GM23338 (cell line): ENCODE results near the gene TNFRSF4. TPM values are rescaled to one million over a fixed set of nuclear protein-coding genes. Genes with fewer than 3 reads are reported as not detected.

ENCODE experiments used
- ATAC-seq: fragments of 200-7000 bp; cut with Tn5 transposase; 3 replicates; pipeline ENCODE4 v1.9.1; 2020
- DNase-seq: peaks from one replicate; pipeline ENCODE4 v3.0.0-alpha.2; 2015; ENCODE audit warnings: low spot score
- H2AFZ ChIP-seq: fragments of 200-600 bp; sonication (generic); 2 replicates; pipeline ENCODE4 v1.8.0; 2016; ENCODE audit warnings: antibody characterized with exemption, mild to moderate bottlenecking, moderate library complexity
- H3F3A ChIP-seq: fragments of 200-600 bp; sonication (generic); replicated peaks from 2 replicates; pipeline ENCODE4 v1.8.0; 2017; ENCODE audit warnings: antibody characterized with exemption, mixed run types, low read depth
- H3K27ac ChIP-seq: fragments of 200-600 bp; sonication (generic); 2 replicates; pipeline ENCODE4 v1.6.1; 2016; ENCODE audit warnings: low read depth
- H3K27me3 ChIP-seq: fragments of 200-600 bp; sonication (generic); 2 replicates; pipeline ENCODE4 v1.8.0; 2016; ENCODE audit warnings: mild to moderate bottlenecking, mixed run types, moderate library complexity; ENCODE audit not compliant: insufficient read depth
- H3K36me3 ChIP-seq: fragments of 200-600 bp; sonication (generic); 2 replicates; pipeline ENCODE4 v1.8.0; 2016; ENCODE audit warnings: mild to moderate bottlenecking; ENCODE audit not compliant: insufficient read depth
- H3K4me1 ChIP-seq: fragments of 200-600 bp; sonication (generic); 2 replicates; pipeline ENCODE4 v1.8.0; 2016; ENCODE audit warnings: mild to moderate bottlenecking, moderate library complexity; ENCODE audit not compliant: insufficient read depth
- H3K4me2 ChIP-seq: fragments of 200-600 bp; sonication (generic); 2 replicates; pipeline ENCODE4 v1.7.1; 2017; ENCODE audit warnings: mixed run types
- H3K4me3 ChIP-seq: fragments of 200-600 bp; sonication (generic); 2 replicates; pipeline ENCODE4 v1.6.1; 2016; ENCODE audit warnings: mixed run types
- H3K79me2 ChIP-seq: fragments of 200-600 bp; sonication (generic); replicated peaks from 2 replicates; pipeline ENCODE4 v1.8.0; 2017; ENCODE audit warnings: mild to moderate bottlenecking; ENCODE audit not compliant: insufficient read depth
- H3K9me2 ChIP-seq: fragments of 200-600 bp; sonication (generic); 2 replicates; pipeline ENCODE4 v1.8.0; 2017; ENCODE audit not compliant: insufficient read depth
- H4K20me1 ChIP-seq: fragments of 200-600 bp; sonication (generic); replicated peaks from 2 replicates; pipeline ENCODE4 v1.8.0; 2017; ENCODE audit warnings: mild to moderate bottlenecking; ENCODE audit not compliant: insufficient read depth
- H3K27ac Mint-ChIP-seq: 2 replicates; pipeline ENCODE4 v1.8.0; 2020; ENCODE audit warnings: inconsistent platforms, mild to moderate bottlenecking, moderate library complexity, mixed read lengths
- H3K27me3 Mint-ChIP-seq: 3 replicates; pipeline ENCODE4 v1.8.0; 2022; ENCODE audit warnings: low read depth, mild to moderate bottlenecking, moderate library complexity, mixed read lengths, inconsistent platforms; ENCODE audit not compliant: insufficient read depth, poor library complexity
- H3K36me3 Mint-ChIP-seq: 3 replicates; pipeline ENCODE4 v1.8.0; 2021; ENCODE audit warnings: low read depth, mild to moderate bottlenecking, inconsistent platforms, moderate library complexity, mixed read lengths
- H3K4me1 Mint-ChIP-seq: 3 replicates; pipeline ENCODE4 v1.8.0; 2020; ENCODE audit warnings: mild to moderate bottlenecking, inconsistent platforms, mixed read lengths
- H3K4me3 Mint-ChIP-seq: 3 replicates; pipeline ENCODE4 v1.8.0; 2021; ENCODE audit warnings: moderate library complexity, mild to moderate bottlenecking, inconsistent platforms, mixed read lengths
- H3K9me3 Mint-ChIP-seq: 3 replicates; pipeline ENCODE4 v1.8.0; 2020; ENCODE audit warnings: moderate library complexity, mild to moderate bottlenecking, inconsistent platforms, mixed read lengths
- POLR2AphosphoS5 ChIP-seq: IDR thresholded peaks from 2 replicates; pipeline ENCODE4 v1.6.1; 2016; ENCODE audit warnings: antibody characterized with exemption, low read depth
- polyA plus RNA-seq: library from polyadenylated mRNA; unstranded; fragments of >200 nt; fragmentation: Nextera tagmentation; extraction: Ambion mirVana; gene quantifications from 2 replicates; pipeline ENCODE4 v1.2.1, GENCODE V29; 2016
- total RNA-seq: library from RNA; depleted of rRNA; stranded (reverse); fragments of >200 nt; shearing (Covaris generic); gene quantifications from 2 replicates; pipeline ENCODE4 v1.2.3, GENCODE V29; 2014
- TF ChIP-seq, protein P1 (sequence below): fragments of 250-450 bp; sonication (Bioruptor Pico); IDR thresholded peaks from 2 replicates; pipeline ENCODE4 v1.5.0; 2020; ENCODE audit warnings: mild to moderate bottlenecking, moderate library complexity

Gene TNFRSF4
- total and polyA plus RNA-seq, 2 experiments from 2014 or later: not detected

DNA sequence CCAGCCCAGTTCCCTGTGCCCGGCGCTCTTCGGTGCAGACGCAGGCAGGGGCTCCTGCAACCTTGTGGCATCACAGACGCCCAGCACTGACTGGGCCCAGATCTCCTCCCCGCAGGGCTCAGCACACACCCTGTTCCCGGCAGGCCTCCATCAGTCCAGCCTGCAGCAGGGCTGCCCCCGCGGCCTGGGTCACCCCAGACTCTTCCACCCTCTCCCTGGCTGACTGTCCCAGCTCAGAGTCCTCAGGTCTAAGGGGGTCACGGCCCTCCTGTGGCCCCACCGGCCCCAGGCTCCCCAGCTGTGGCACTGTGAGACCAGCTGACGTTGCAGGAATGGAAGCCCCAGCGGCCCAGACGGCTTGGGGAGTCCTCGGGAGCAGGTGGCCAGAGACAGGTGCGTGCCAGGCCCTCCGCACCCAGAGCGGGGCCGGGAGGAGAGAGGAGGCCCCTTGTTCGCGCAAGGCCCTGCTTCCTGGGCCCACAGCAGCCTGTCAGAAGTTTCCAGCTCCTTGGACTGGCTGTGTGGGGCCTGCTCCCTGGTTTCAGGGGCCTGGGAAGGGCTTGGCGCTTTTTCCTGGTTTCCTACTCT is 22.3 kb upstream of the TNFRSF4 start (continued):
- TF ChIP-seq, protein P1, sequence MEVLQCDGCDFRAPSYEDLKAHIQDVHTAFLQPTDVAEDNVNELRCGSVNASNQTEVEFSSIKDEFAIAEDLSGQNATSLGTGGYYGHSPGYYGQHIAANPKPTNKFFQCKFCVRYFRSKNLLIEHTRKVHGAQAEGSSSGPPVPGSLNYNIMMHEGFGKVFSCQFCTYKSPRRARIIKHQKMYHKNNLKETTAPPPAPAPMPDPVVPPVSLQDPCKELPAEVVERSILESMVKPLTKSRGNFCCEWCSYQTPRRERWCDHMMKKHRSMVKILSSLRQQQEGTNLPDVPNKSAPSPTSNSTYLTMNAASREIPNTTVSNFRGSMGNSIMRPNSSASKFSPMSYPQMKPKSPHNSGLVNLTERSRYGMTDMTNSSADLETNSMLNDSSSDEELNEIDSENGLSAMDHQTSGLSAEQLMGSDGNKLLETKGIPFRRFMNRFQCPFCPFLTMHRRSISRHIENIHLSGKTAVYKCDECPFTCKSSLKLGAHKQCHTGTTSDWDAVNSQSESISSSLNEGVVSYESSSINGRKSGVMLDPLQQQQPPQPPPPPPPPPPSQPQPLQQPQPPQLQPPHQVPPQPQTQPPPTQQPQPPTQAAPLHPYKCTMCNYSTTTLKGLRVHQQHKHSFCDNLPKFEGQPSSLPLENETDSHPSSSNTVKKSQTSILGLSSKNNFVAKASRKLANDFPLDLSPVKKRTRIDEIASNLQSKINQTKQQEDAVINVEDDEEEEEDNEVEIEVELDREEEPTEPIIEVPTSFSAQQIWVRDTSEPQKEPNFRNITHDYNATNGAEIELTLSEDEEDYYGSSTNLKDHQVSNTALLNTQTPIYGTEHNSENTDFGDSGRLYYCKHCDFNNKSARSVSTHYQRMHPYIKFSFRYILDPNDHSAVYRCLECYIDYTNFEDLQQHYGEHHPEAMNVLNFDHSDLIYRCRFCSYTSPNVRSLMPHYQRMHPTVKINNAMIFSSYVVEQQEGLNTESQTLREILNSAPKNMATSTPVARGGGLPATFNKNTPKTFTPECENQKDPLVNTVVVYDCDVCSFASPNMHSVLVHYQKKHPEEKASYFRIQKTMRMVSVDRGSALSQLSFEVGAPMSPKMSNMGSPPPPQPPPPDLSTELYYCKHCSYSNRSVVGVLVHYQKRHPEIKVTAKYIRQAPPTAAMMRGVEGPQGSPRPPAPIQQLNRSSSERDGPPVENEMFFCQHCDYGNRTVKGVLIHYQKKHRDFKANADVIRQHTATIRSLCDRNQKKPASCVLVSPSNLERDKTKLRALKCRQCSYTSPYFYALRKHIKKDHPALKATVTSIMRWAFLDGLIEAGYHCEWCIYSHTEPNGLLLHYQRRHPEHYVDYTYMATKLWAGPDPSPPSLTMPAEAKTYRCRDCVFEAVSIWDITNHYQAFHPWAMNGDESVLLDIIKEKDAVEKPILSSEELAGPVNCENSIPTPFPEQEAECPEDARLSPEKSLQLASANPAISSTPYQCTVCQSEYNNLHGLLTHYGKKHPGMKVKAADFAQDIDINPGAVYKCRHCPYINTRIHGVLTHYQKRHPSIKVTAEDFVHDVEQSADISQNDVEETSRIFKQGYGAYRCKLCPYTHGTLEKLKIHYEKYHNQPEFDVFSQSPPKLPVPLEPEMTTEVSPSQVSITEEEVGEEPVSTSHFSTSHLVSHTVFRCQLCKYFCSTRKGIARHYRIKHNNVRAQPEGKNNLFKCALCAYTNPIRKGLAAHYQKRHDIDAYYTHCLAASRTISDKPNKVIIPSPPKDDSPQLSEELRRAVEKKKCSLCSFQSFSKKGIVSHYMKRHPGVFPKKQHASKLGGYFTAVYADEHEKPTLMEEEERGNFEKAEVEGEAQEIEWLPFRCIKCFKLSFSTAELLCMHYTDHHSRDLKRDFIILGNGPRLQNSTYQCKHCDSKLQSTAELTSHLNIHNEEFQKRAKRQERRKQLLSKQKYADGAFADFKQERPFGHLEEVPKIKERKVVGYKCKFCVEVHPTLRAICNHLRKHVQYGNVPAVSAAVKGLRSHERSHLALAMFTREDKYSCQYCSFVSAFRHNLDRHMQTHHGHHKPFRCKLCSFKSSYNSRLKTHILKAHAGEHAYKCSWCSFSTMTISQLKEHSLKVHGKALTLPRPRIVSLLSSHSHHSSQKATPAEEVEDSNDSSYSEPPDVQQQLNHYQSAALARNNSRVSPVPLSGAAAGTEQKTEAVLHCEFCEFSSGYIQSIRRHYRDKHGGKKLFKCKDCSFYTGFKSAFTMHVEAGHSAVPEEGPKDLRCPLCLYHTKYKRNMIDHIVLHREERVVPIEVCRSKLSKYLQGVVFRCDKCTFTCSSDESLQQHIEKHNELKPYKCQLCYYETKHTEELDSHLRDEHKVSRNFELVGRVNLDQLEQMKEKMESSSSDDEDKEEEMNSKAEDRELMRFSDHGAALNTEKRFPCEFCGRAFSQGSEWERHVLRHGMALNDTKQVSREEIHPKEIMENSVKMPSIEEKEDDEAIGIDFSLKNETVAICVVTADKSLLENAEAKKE (CRISPR knock-in tag): no peak

DNA sequence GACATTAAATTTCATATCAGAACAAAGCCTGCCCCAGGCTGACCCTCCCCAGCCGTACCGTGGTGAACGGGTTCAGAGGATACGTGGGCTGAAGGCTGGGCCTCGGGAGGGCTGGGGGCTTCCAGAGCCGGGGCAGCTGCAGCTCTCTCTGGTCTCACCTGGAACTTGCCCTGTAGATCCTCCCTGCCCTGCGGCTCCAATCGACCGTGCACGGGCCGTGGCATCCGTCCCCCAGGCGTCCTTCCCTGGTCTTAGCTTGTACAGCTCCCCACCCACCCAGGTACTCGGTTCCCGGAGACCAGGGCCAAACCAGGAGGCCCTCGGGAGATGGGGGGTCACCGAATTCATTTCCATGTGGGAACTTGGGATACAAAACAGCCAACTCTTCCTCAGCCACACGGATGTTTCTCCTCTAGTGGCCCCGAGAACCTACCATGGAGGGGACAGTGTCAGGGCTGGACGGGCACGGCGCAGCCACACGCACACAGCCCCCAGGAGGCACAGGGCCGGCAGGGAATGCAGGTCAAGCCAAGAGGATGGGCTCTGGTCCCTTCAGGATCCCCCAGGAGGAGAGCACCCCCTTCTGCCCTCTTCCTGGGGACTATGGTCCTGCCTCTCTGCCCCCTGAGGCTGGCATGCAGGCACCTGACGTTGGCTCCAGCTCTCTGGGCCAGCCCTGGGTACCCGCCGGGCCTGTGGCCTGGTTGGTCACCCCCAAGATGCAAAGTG is 21.2 kb upstream of the TNFRSF4 start:
- H3K36me3 ChIP-seq: no peaks in the 10 kb centered on the region
- H3K9me2 ChIP-seq: no peaks in the 10 kb centered on the region
- H3K4me3 Mint-ChIP-seq: no peak overlapping the region

More for the DNA sequence above, 21.2 kb upstream of the TNFRSF4 start:
- H3K9me3 Mint-ChIP-seq: peaks cover 10% of the 10 kb centered on the region
- H2AFZ ChIP-seq: no peak overlapping the region
- H3K4me1 ChIP-seq: peaks cover 6% of the 10 kb centered on the region
- H3K4me2 ChIP-seq: no peak overlapping the region
- H3K79me2 ChIP-seq: peaks cover 20% of the 10 kb centered on the region
- H4K20me1 ChIP-seq: peaks cover 8% of the 10 kb centered on the region
- H3F3A ChIP-seq: peaks cover 10% of the 10 kb centered on the region; the same call in 1 of the 2 replicates
- H3K27me3 Mint-ChIP-seq: peaks cover 12% of the 10 kb centered on the region
- H3K27me3 ChIP-seq: no peaks in the 10 kb centered on the region
- H3K4me1 Mint-ChIP-seq: peaks cover 18% of the 10 kb centered on the region
- no peak overlapping the region for H3K27ac Mint-ChIP-seq
- no peak for DNase-seq
- no peak for TF ChIP-seq POLR2AphosphoS5
- no peak overlapping the region for H3K4me3 ChIP-seq
- no peak overlapping the region for H3K27ac ChIP-seq
- no peak for ATAC-seq
- peaks cover 15% of the 10 kb centered on the region for H3K36me3 Mint-ChIP-seq
